Embryonic facial prominence (tissue), 1 donor: ENCODE measurements around the gene SCN10A.

Source experiments
- DNase-seq: peaks from one replicate; pipeline ENCODE4 v3.0.0-alpha.2; 2016; ENCODE audit errors: extremely low spot score

The SCN10A gene

GRCh38 chr3:38720465-38720864, 95.6 kb downstream of the SCN10A start:
- DNase-seq = no peak

- DNase-seq = no peak
These were observed 98.4 kb downstream of the SCN10A start for GRCh38 chr3:38717355-38718240.

GRCh38 chr3:38713121-38713520, 102.9 kb downstream of the SCN10A start:
- no peak for DNase-seq

GRCh38 chr3:38711321-38711720, 104.7 kb downstream of the SCN10A start:
- no peak for DNase-seq

- DNase-seq = no peak
These were observed 108.3 kb downstream of the SCN10A start for GRCh38 chr3:38707730-38708129.

- DNase-seq = no peak
These were observed 109.1 kb downstream of the SCN10A start for GRCh38 chr3:38706961-38707360.

- no peak for DNase-seq
These were observed 113.8 kb downstream of the SCN10A start for GRCh38 chr3:38702231-38702630.

GRCh38 chr3:38698760-38699159, 117.3 kb downstream of the SCN10A start:
- DNase-seq = no peak

GRCh38 chr3:38698061-38698460, 118.0 kb downstream of the SCN10A start:
- no peak for DNase-seq

GRCh38 chr3:38696034-38696433, 120.0 kb downstream of the SCN10A start:
- DNase-seq = no peak

GRCh38 chr3:38690185-38690584, 125.8 kb downstream of the SCN10A start:
- no peak for DNase-seq

- DNase-seq = no peak
These were observed 126.2 kb downstream of the SCN10A start for GRCh38 chr3:38689774-38690173.

- DNase-seq = no peak
These were observed 126.7 kb downstream of the SCN10A start for GRCh38 chr3:38689346-38689745.

- no peak for DNase-seq
These were observed 128.7 kb downstream of the SCN10A start for GRCh38 chr3:38687321-38687720.

GRCh38 chr3:38684546-38684945, 131.5 kb downstream of the SCN10A start:
- no peak for DNase-seq

- DNase-seq = no peak
These were observed 146.3 kb downstream of the SCN10A start for GRCh38 chr3:38669668-38670067.

- no peak for DNase-seq
These were observed 153.5 kb downstream of the SCN10A start for GRCh38 chr3:38662544-38662943.

GRCh38 chr3:38658841-38659240, 157.2 kb downstream of the SCN10A start:
- no peak for DNase-seq

GRCh38 chr3:38657369-38657768, 158.6 kb downstream of the SCN10A start:
- no peak for DNase-seq

GRCh38 chr3:38655708-38656300, 160.2 kb downstream of the SCN10A start:
- peak; percentile 23 for DNase-seq

GRCh38 chr3:38653685-38654537, 162.1 kb downstream of the SCN10A start:
- no peak for DNase-seq

- no peak for DNase-seq
These were observed 163.1 kb downstream of the SCN10A start for GRCh38 chr3:38652934-38653333.
